ENCODE results near the gene ADM2.

DNA sequence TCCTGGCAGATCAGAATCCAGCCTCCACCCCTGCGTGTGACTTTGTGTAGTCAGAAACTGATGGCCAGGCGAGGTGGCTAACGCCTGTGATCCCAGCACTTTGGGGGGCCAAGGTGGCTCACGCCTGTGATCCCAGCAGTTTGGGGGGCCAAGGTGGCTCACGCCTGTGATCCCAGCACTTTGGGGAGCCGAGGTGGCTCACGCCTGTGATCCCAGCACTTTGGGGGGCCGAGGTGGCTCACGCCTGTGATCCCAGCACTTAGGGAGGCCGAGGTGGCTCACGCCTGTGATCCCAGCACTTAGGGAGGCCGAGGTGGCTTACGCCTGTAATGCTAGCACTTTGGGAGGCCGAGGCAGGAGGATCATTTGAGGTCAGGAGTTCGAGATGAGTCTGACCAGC is 31.8 kb downstream of the ADM2 start:
- TF ChIP-seq TAF1 (IDR thresholded peaks at IDR 0.05; ENCODE audit: borderline replicate concordance, low read depth, low read length) (no peak), MXI1 (IDR thresholded peaks at IDR 0.05; ENCODE audit: low read depth, low read length) (no peak), RAD21 (IDR thresholded peaks at IDR 0.05; ENCODE audit: low read length) (no peak), EZH2phosphoT487 (IDR thresholded peaks at IDR 0.05; ENCODE audit: borderline replicate concordance, low read depth) (no peak), TCF12 (IDR thresholded peaks at IDR 0.05) (no peak), FOSL2 (IDR thresholded peaks at IDR 0.05; ENCODE audit: borderline replicate concordance, low read depth) (no peak), FOXJ3 (CRISPR knock-in tag; IDR thresholded peaks at IDR 0.05) (no peak), POLR2AphosphoS5 (IDR thresholded peaks at IDR 0.05; ENCODE audit: low read depth, low read length) (no peak), FOXM1 (IDR thresholded peaks at IDR 0.05; ENCODE audit: low read depth) (no peak), IRF3 (IDR thresholded peaks at IDR 0.05; ENCODE audit: low read depth, low read length) (no peak)
- TF ChIP-seq, protein P1, sequence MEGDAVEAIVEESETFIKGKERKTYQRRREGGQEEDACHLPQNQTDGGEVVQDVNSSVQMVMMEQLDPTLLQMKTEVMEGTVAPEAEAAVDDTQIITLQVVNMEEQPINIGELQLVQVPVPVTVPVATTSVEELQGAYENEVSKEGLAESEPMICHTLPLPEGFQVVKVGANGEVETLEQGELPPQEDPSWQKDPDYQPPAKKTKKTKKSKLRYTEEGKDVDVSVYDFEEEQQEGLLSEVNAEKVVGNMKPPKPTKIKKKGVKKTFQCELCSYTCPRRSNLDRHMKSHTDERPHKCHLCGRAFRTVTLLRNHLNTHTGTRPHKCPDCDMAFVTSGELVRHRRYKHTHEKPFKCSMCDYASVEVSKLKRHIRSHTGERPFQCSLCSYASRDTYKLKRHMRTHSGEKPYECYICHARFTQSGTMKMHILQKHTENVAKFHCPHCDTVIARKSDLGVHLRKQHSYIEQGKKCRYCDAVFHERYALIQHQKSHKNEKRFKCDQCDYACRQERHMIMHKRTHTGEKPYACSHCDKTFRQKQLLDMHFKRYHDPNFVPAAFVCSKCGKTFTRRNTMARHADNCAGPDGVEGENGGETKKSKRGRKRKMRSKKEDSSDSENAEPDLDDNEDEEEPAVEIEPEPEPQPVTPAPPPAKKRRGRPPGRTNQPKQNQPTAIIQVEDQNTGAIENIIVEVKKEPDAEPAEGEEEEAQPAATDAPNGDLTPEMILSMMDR (IDR thresholded peaks at IDR 0.05) = no peak
- TF ChIP-seq, protein P2, sequence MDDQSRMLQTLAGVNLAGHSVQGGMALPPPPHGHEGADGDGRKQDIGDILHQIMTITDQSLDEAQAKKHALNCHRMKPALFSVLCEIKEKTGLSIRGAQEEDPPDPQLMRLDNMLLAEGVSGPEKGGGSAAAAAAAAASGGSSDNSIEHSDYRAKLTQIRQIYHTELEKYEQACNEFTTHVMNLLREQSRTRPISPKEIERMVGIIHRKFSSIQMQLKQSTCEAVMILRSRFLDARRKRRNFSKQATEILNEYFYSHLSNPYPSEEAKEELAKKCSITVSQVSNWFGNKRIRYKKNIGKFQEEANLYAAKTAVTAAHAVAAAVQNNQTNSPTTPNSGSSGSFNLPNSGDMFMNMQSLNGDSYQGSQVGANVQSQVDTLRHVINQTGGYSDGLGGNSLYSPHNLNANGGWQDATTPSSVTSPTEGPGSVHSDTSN (IDR thresholded peaks at IDR 0.05) = no peak
- TF ChIP-seq, protein P3, sequence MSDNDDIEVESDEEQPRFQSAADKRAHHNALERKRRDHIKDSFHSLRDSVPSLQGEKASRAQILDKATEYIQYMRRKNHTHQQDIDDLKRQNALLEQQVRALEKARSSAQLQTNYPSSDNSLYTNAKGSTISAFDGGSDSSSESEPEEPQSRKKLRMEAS (IDR thresholded peaks at IDR 0.05; ENCODE audit: low read depth) = no peak

All from SK-N-SH (cell line).